ENCODE measurements around the gene FBXL12. TPM values are rescaled to one million over a fixed set of nuclear protein-coding genes. Genes with fewer than 3 reads are reported as not detected.

FBXL12 gene
- polyA plus RNA-seq, 1 donor from 2014 or later: 31.5 TPM

GRCh38 chr19:9858766-9859165, 39.9 kb upstream of the FBXL12 start:
- H4K20me1 ChIP-seq (ENCODE audit: insufficient read depth): no peaks in the 10 kb centered on the region
- no peaks in the 10 kb centered on the region for H3F3A ChIP-seq (ENCODE audit: insufficient read depth, low read length, poor library complexity, severe bottlenecking)
- TF ChIP-seq TAF1 (IDR thresholded peaks at IDR 0.05; ENCODE audit: low read depth) (no peak), RAD21 (conservative IDR thresholded peaks at IDR 0.05) (no peak), CTCF (IDR thresholded peaks at IDR 0.05; ENCODE audit: poor library complexity, severe bottlenecking) (no peak), MXI1 (conservative IDR thresholded peaks at IDR 0.05; ENCODE audit: poor library complexity, severe bottlenecking) (no peak), EP300 (conservative IDR thresholded peaks at IDR 0.05; ENCODE audit: poor library complexity, severe bottlenecking) (no peak), SMC3 (conservative IDR thresholded peaks at IDR 0.05; ENCODE audit: poor library complexity) (no peak), POLR2AphosphoS5 (IDR thresholded peaks at IDR 0.05) (no peak), REST (IDR thresholded peaks at IDR 0.05; ENCODE audit: borderline replicate concordance) (no peak)
- H3K9me3 ChIP-seq (ENCODE audit: low read length): no peaks in the 10 kb centered on the region
- H3K9me2 ChIP-seq (ENCODE audit: insufficient read depth, low read length): no peaks in the 10 kb centered on the region
- no peaks in the 10 kb centered on the region for H3K79me2 ChIP-seq (replicated peaks; ENCODE audit: insufficient read depth, low read length)
- no peaks in the 10 kb centered on the region for H3K27me3 ChIP-seq (ENCODE audit: insufficient read depth, low read depth, low read length)
- no peak overlapping the region for H3K4me2 ChIP-seq (ENCODE audit: low read length)
- H3K27ac ChIP-seq (ENCODE audit: low read length): no peak overlapping the region
- H2AFZ ChIP-seq (ENCODE audit: low read depth, low read length): no peak overlapping the region
- H3K4me3 ChIP-seq (ENCODE audit: low read length): no peak overlapping the region
- H3K36me3 ChIP-seq (ENCODE audit: insufficient read depth, low read length): peaks cover 7% of the 10 kb centered on the region
- H3K9ac ChIP-seq (ENCODE audit: low read length): no peak overlapping the region

GRCh38 chr19:9857920-9858746, 39.3 kb upstream of the FBXL12 start:
- Histone ChIP-seq H3K27me3 (ENCODE audit: insufficient read depth, low read depth, low read length) (no peaks in the 10 kb centered on the region), H3K27ac (ENCODE audit: low read length) (no peak overlapping the region), H3K36me3 (ENCODE audit: insufficient read depth, low read length) (peaks cover 7% of the 10 kb centered on the region), H3K9me3 (ENCODE audit: low read length) (no peaks in the 10 kb centered on the region), H3K4me3 (ENCODE audit: low read length) (no peak overlapping the region), H4K20me1 (ENCODE audit: insufficient read depth) (no peaks in the 10 kb centered on the region), H3K9me2 (ENCODE audit: insufficient read depth, low read length) (no peaks in the 10 kb centered on the region), H3K79me2 (replicated peaks; ENCODE audit: insufficient read depth, low read length) (no peaks in the 10 kb centered on the region), H3K4me2 (ENCODE audit: low read length) (no peak overlapping the region), H3K9ac (ENCODE audit: low read length) (no peak overlapping the region), H2AFZ (ENCODE audit: low read depth, low read length) (no peak overlapping the region), H3F3A (ENCODE audit: insufficient read depth, low read length, poor library complexity, severe bottlenecking) (no peaks in the 10 kb centered on the region)
- TF ChIP-seq RAD21 (conservative IDR thresholded peaks at IDR 0.05) (no peak), TAF1 (IDR thresholded peaks at IDR 0.05; ENCODE audit: low read depth) (no peak), POLR2AphosphoS5 (IDR thresholded peaks at IDR 0.05) (no peak), REST (IDR thresholded peaks at IDR 0.05; ENCODE audit: borderline replicate concordance) (no peak)
